ENCODE measurements around the gene HOXB9. TPM values are rescaled to one million over a fixed set of nuclear protein-coding genes. Genes with fewer than 3 reads are reported as not detected.

The HOXB9 gene
- total and polyA plus RNA-seq, 9 of the 15 experiments (the other 6 are each of a cell fraction or from before 2014, with no cell fraction given), result 3.1 to 196 (median 77.6) TPM

DNA sequence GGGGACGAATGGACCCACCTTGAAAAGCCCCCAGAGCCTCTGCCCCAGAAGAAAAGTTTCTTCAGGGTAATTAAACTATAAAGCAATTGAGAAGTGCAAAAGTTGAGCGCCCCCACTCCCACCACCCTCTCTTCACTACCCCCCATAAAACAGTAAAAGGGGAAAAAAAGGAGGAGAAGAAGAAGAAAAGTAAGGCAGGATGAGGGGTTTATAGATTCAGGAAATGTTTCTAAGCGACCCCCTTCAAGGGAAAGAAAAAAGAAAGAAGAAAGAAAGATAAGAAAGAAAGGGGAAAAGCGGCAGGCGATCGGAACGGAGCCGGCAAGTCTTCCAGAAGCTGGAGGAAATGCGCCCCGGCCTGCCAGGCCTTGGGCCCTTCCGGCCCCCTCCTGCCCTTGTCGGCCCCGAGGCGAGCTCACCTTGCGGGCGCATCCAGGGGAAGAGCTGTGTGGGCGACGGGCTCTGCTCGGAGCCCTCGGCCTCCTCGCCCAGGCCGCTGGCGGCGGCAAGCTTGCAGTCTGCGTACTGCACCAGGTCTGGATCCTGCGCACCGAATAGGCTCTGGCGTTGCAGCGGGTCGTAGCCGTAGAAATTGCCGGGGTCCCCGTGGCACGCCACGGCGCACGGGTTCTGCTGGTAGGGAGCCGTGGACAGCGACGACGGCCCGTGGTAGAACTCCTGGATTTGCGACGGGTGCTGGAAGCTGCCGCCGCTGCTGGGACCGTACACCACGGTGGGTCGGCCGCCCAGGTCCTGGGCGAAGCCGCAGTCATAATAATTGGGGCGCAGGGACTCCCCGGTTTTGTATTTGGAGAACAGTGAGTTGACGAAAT is 12.1 kb downstream of the HOXB9 start:
- no peaks in the 10 kb centered on the region for H3K9me3 ChIP-seq (replicated peaks; ENCODE audit: control insufficient read depth, insufficient read depth, low read depth, low read length)
- POLR2A ChIA-PET, result interaction anchor here (0.8 to 0.9 kb wide), 2 partner anchors 10 to 12 kb away, joined by 3 to 4 read pairs; partner anchors contain the start of genes HOXB6 and HOXB9
- TF ChIP-seq HDAC8 (tag; IDR thresholded peaks at IDR 0.05), result no peak
- peak; percentile 57 for TF ChIP-seq POLR2G (IDR thresholded peaks at IDR 0.05; ENCODE audit: low read depth, low read length)
- H3K36me3 ChIP-seq (ENCODE audit: control insufficient read depth, insufficient read depth, low read length), result peaks cover 8% of the 10 kb centered on the region; the same call in 1 of the 3 replicates
- CTCF ChIA-PET (ENCODE audit: low intra/inter-chr PET ratio), result interaction anchor here (0.6 kb wide), 1 partner anchor 601 kb away, joined by 3 read pairs; no protein-coding TSS in a partner anchor
- no peaks in the 10 kb centered on the region for H4K20me1 ChIP-seq (replicated peaks; ENCODE audit: control insufficient read depth, insufficient read depth, low read length)
- no peak overlapping the region for H3K4me2 ChIP-seq (ENCODE audit: insufficient read depth, low read length)
- in situ Hi-C loops (cut with MboI) (no loop called here), intact Hi-C loops (cut with micrococcal nuclease) (no loop called here)
- FAIRE-seq (no peak), ATAC-seq (no peak), DNase-seq (ENCODE audit: extremely low read depth in 1 of 4, low spot score in 3 of 4) (no peak)
- H3K9ac ChIP-seq (ENCODE audit: insufficient read depth in 1 of 2, low read depth in 2 of 2, low read length in 2 of 2), result no peak overlapping the region
- H3K27ac ChIP-seq (ENCODE audit: extremely low read depth, low read depth, low read length), result no peak overlapping the region
- no peak overlapping the region for H2AFZ ChIP-seq (ENCODE audit: low read depth, low read length)
- no peaks in the 10 kb centered on the region for H3K27me3 ChIP-seq (ENCODE audit: control insufficient read depth in 2 of 2, insufficient read depth in 2 of 2, low read length in 2 of 2)
- peaks cover 41% of the 10 kb centered on the region for H3K79me2 ChIP-seq (ENCODE audit: control insufficient read depth, insufficient read depth, low read length)
- WGBS (ENCODE audit: insufficient coverage, low coverage, missing lambda C conversion rate), result 95% methylated on average over 34 of the region's 55 CpGs
- no TSS peak for BruUV-seq (replicated peaks)
- H3K4me3 ChIP-seq, result no peak overlapping the region
- no peaks in the 10 kb centered on the region for H3K9me1 ChIP-seq (ENCODE audit: control insufficient read depth, insufficient read depth, low read length)
- peaks cover 18 to 51% of the 10 kb centered on the region in 2 experiments for H3K4me1 ChIP-seq (replicated peaks in 1 of 2; ENCODE audit: control insufficient read depth in 2 of 2, insufficient read depth in 2 of 2, low read length in 2 of 2)

Measured in K562 (cell line).